Umbilical cord (tissue), 2 donors: Measurements from ENCODE around the gene YARS2. TPM values are rescaled to one million over a fixed set of nuclear protein-coding genes. Genes with fewer than 3 reads are reported as not detected.
"Not testable (repeated sequence)": the region's sequence is repeated elsewhere in the genome, so short reads cannot be mapped to it uniquely, and the experiment has no call there.

Experiments used
- DNase-seq: peaks from one replicate; pipeline ENCODE4 v3.0.0-alpha.2; 2015; ENCODE audit warnings: low spot score
- total RNA-seq: library from RNA; depleted of rRNA; stranded (reverse); fragments of >200 nt; gene quantifications from one replicate; pipeline ENCODE4 v1.2.3, GENCODE V29; 2014; ENCODE audit warnings: low replicate concordance; ENCODE audit not compliant: insufficient read depth

YARS2 gene
- total RNA-seq, 1 donor from 2014 or later = 14.9 TPM

GRCh38 chr12:32753605-32754004 lies 2.1 kb downstream of the YARS2 start:
- no peak for DNase-seq

GRCh38 chr12:32743264-32743663 lies 12.4 kb downstream of the YARS2 start:
- DNase-seq = no peak

- DNase-seq = no peak
These were observed 13.6 kb downstream of the YARS2 start for GRCh38 chr12:32742133-32742532.

GRCh38 chr12:32739279-32739678 lies 16.4 kb downstream of the YARS2 start:
- no peak for DNase-seq

GRCh38 chr12:32737715-32738114 lies 18.0 kb downstream of the YARS2 start:
- DNase-seq = no peak

GRCh38 chr12:32736445-32736844 lies 19.3 kb downstream of the YARS2 start:
- DNase-seq = no peak

- no peak for DNase-seq
These were observed 20.7 kb downstream of the YARS2 start for GRCh38 chr12:32734952-32735351.

GRCh38 chr12:32727237-32727636 lies 28.5 kb downstream of the YARS2 start:
- no peak for DNase-seq

- no peak for DNase-seq
These were observed 29.4 kb downstream of the YARS2 start for GRCh38 chr12:32726286-32726685.

GRCh38 chr12:32725308-32725707 lies 30.4 kb downstream of the YARS2 start:
- DNase-seq = not testable (repeated sequence)

GRCh38 chr12:32718926-32719325 lies 36.8 kb downstream of the YARS2 start:
- DNase-seq = no peak

- no peak for DNase-seq
These were observed 40.9 kb downstream of the YARS2 start for GRCh38 chr12:32714772-32715171.

GRCh38 chr12:32708926-32709325 lies 46.8 kb downstream of the YARS2 start:
- no peak for DNase-seq

GRCh38 chr12:32706335-32707024 lies 49.2 kb downstream of the YARS2 start:
- DNase-seq = no peak

GRCh38 chr12:32705783-32706182 lies 49.9 kb downstream of the YARS2 start:
- DNase-seq = no peak

GRCh38 chr12:32702946-32703345 lies 52.8 kb downstream of the YARS2 start:
- no peak for DNase-seq

- DNase-seq = no peak
These were observed 53.2 kb downstream of the YARS2 start for GRCh38 chr12:32702473-32702872.

GRCh38 chr12:32699437-32699836 lies 56.3 kb downstream of the YARS2 start:
- DNase-seq = not testable (repeated sequence)

- no peak for DNase-seq
These were observed 57.4 kb downstream of the YARS2 start for GRCh38 chr12:32698285-32698684.

- DNase-seq = no peak
These were observed 58.3 kb downstream of the YARS2 start for GRCh38 chr12:32697445-32697844.
